PC-3 (cell line): Measurements from ENCODE around the gene ARVCF. TPM values are rescaled to one million over a fixed set of nuclear protein-coding genes. Genes with fewer than 3 reads are reported as not detected.

Experiments used
- ATAC-seq: fragments of 200-7000 bp; cut with Tn5 transposase; 2 replicates; pipeline ENCODE4 v1.9.1; 2020; ENCODE audit warnings: mild to moderate bottlenecking, moderate library complexity
- BruUV-seq: library from RNA; stranded (reverse); fragments of 400-500 nt; replicated peaks from 2 replicates; lab custom pipeline; 2021; lab: Mats Ljungman, UMichigan
- CTCF ChIA-PET: fragments of 300-600 bp; sonication (Branson Sonifier 250); formaldehyde crosslinking; loops from one replicate; lab custom pipeline; 2022; ENCODE audit warnings: antibody characterized with exemption; lab: Charles Lee
- POLR2A ChIA-PET: fragments of 300-600 bp; sonication (Branson Sonifier 250); formaldehyde crosslinking; loops from one replicate; lab custom pipeline; 2022; ENCODE audit warnings: antibody characterized with exemption; ENCODE audit not compliant: unreplicated experiment; lab: Charles Lee
- DNase-seq: peaks from one replicate; pipeline ENCODE4 v3.0.0-alpha.2; 2015
- H2AFZ ChIP-seq: fragments of 300-600 bp; sonication (generic); 2 replicates; pipeline ENCODE4 v1.6.0; 2016; ENCODE audit warnings: antibody characterized with exemption, low read length
- H3F3A ChIP-seq: fragments of 300-600 bp; sonication (generic); one replicate; pipeline ENCODE4 v1.6.0; 2017; ENCODE audit warnings: antibody characterized with exemption, low read length, control low read depth, mild to moderate bottlenecking; ENCODE audit not compliant: unreplicated experiment
- H3K27ac ChIP-seq: fragments of 300-600 bp; sonication (generic); 2 replicates; pipeline ENCODE4 v1.5.1; 2016; ENCODE audit warnings: mild to moderate bottlenecking, low read length
- H3K27me3 ChIP-seq: fragments of 300-600 bp; sonication (generic); 2 replicates; pipeline ENCODE4 v1.6.1; 2016; ENCODE audit warnings: low read length, mixed read lengths
- H3K36me3 ChIP-seq: fragments of 300-600 bp; sonication (generic); 2 replicates; pipeline ENCODE4 v1.6.1; 2016; ENCODE audit warnings: low read depth, mixed run types, low read length, mixed read lengths
- H3K4me1 ChIP-seq: fragments of 300-600 bp; sonication (generic); 2 replicates; pipeline ENCODE4 v1.5.1; 2016; ENCODE audit warnings: low read length; ENCODE audit not compliant: insufficient read depth
- H3K4me2 ChIP-seq: fragments of 300-600 bp; sonication (generic); 2 replicates; pipeline ENCODE4 v1.6.0; 2016; ENCODE audit warnings: low read length
- H3K4me3 ChIP-seq: fragments of 300-600 bp; sonication (generic); 2 replicates; pipeline ENCODE4 v1.5.1; 2016; ENCODE audit warnings: mild to moderate bottlenecking, low read length, mixed read lengths
- H3K79me2 ChIP-seq: fragments of 300-600 bp; sonication (generic); 2 replicates; pipeline ENCODE4 v1.6.1; 2017; ENCODE audit warnings: low read length, mixed read lengths
- H3K9ac ChIP-seq: fragments of 300-600 bp; sonication (generic); 2 replicates; pipeline ENCODE4 v1.6.0; 2016; ENCODE audit warnings: mild to moderate bottlenecking, low read length
- H3K9me2 ChIP-seq: fragments of 300-600 bp; sonication (generic); replicated peaks from 2 replicates; pipeline ENCODE4 v1.6.1; 2016; ENCODE audit warnings: mixed run types, low read length, mixed read lengths
- H3K9me3 ChIP-seq: fragments of 300-600 bp; sonication (generic); 2 replicates; pipeline ENCODE4 v1.6.1; 2016; ENCODE audit warnings: low read length, mixed read lengths
- H4K20me1 ChIP-seq: fragments of 300-600 bp; sonication (generic); 2 replicates; pipeline ENCODE4 v1.6.1; 2016; ENCODE audit warnings: low read length, mixed read lengths
- CTCF ChIP-seq: fragments of 300-600 bp; sonication (generic); conservative IDR thresholded peaks from 2 replicates; pipeline ENCODE4 v1.5.1; 2017; ENCODE audit warnings: antibody characterized with exemption, low read depth, mild to moderate bottlenecking, low read length
- EZH2 ChIP-seq: fragments of 300-600 bp; sonication (generic); IDR thresholded peaks from one replicate; pipeline ENCODE4 v1.6.1; 2017; ENCODE audit warnings: antibody characterized with exemption, mild to moderate bottlenecking, low read length; ENCODE audit not compliant: unreplicated experiment
- EZH2phosphoT487 ChIP-seq: fragments of 300-600 bp; sonication (generic); IDR thresholded peaks from 2 replicates; pipeline ENCODE4 v1.6.1; 2018; ENCODE audit warnings: mild to moderate bottlenecking, antibody characterized with exemption, low read length, borderline replicate concordance
- intact Hi-C: fragments of 100-400 bp; cut with micrococcal nuclease; formaldehyde crosslinking; loops from 2 replicates; pipeline ENCODE4 v1.9.0; 2023
- total RNA-seq: library from RNA; depleted of rRNA; stranded (reverse); fragments of >200 nt; gene quantifications from 2 replicates; pipeline ENCODE4 v1.2.3, GENCODE V29; 2014

Gene ARVCF
- total RNA-seq, 1 experiment from 2014 or later, result 20.0 TPM

- DNase-seq, result peak; percentile 42
- Histone ChIP-seq H3K4me1 (no peaks in the 10 kb centered on the region; the same call in 1 of the 2 replicates), H3K4me2 (no peak overlapping the region), H3K4me3 (no peak overlapping the region), H3K27me3 (no peaks in the 10 kb centered on the region), H2AFZ (no peak overlapping the region), H4K20me1 (no peaks in the 10 kb centered on the region), H3K9ac (no peak overlapping the region), H3K9me2 (no peaks in the 10 kb centered on the region), H3K79me2 (no peaks in the 10 kb centered on the region), H3F3A (no peaks in the 10 kb centered on the region), H3K27ac (no peak overlapping the region), H3K36me3 (no peaks in the 10 kb centered on the region), H3K9me3 (no peaks in the 10 kb centered on the region)
- ChIA-PET POLR2A (no interaction called here), CTCF (no interaction called here)
- peak; percentile 55 for ATAC-seq
- BruUV-seq, result no TSS peak
- no peak for TF ChIP-seq EZH2
- TF ChIP-seq CTCF, result no peak
- TF ChIP-seq EZH2phosphoT487, result no peak
- intact Hi-C loops, result no loop called here
These were observed 46.1 kb upstream of the ARVCF start for GRCh38 chr22:20062766-20063083.

- DNase-seq (no peak), ATAC-seq (no peak)
- H2AFZ ChIP-seq, result no peak overlapping the region
- H3K27me3 ChIP-seq, result no peaks in the 10 kb centered on the region
- TF ChIP-seq EZH2phosphoT487 (no peak), CTCF (no peak), EZH2 (no peak)
- H4K20me1 ChIP-seq, result no peaks in the 10 kb centered on the region
- H3K4me1 ChIP-seq, result no peaks in the 10 kb centered on the region; the same call in 1 of the 2 replicates
- H3K4me3 ChIP-seq, result no peak overlapping the region
- H3K79me2 ChIP-seq, result no peaks in the 10 kb centered on the region
- no peak overlapping the region for H3K27ac ChIP-seq
- H3K9me3 ChIP-seq, result no peaks in the 10 kb centered on the region
- no peaks in the 10 kb centered on the region for H3K9me2 ChIP-seq
- ChIA-PET POLR2A (no interaction called here), CTCF (no interaction called here)
- H3K36me3 ChIP-seq, result no peaks in the 10 kb centered on the region
- intact Hi-C loops, result no loop called here
- H3K4me2 ChIP-seq, result no peak overlapping the region
- no peaks in the 10 kb centered on the region for H3F3A ChIP-seq
- no TSS peak for BruUV-seq
- H3K9ac ChIP-seq, result no peak overlapping the region
These were observed 45.6 kb upstream of the ARVCF start for GRCh38 chr22:20062043-20062765.

- no peak overlapping the region for H3K9ac ChIP-seq
- CTCF ChIA-PET, result no interaction called here
These were observed 44.8 kb upstream of the ARVCF start for GRCh38 chr22:20061481-20061861.

More at GRCh38 chr22:20061481-20061861, 44.8 kb upstream of the ARVCF start:
- Histone ChIP-seq H3F3A (no peaks in the 10 kb centered on the region), H3K27me3 (no peaks in the 10 kb centered on the region), H4K20me1 (no peaks in the 10 kb centered on the region), H3K4me2 (no peak overlapping the region), H3K79me2 (no peaks in the 10 kb centered on the region), H3K27ac (no peak overlapping the region), H3K4me1 (no peaks in the 10 kb centered on the region; the same call in 1 of the 2 replicates), H2AFZ (no peak overlapping the region), H3K36me3 (no peaks in the 10 kb centered on the region), H3K9me3 (no peaks in the 10 kb centered on the region), H3K4me3 (no peak overlapping the region), H3K9me2 (no peaks in the 10 kb centered on the region)
- no peak for DNase-seq
- intact Hi-C loops, result no loop called here
- POLR2A ChIA-PET, result no interaction called here
- ATAC-seq, result no peak
- TF ChIP-seq EZH2 (no peak), EZH2phosphoT487 (no peak), CTCF (no peak)
- no TSS peak for BruUV-seq
